ENCODE results near the gene ADAM8. TPM values are rescaled to one million over a fixed set of nuclear protein-coding genes. Genes with fewer than 3 reads are reported as not detected.

Gene ADAM8
- total and polyA plus RNA-seq, 4 donors = 4.4 to 79.2 (median 27.4) TPM

DNA sequence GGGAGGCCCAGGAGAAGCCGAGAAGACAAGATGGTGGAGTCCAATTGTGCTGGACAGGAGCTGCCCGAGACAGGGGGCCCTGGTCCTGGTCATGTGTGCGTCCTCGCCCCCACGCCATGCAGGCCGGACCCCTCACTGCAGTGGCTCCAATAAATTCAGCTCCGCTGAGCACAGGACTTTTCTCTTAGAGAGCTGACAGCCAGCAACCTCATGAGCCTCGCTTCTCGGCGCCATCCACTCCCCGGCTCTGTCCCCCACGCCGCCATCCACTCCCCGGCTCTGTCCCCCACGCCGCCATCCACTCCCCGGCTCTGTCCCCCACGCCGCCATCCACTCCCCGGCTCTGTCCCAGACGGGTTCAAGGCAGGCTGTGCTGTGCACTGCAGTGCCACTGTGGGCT is 49.4 kb downstream of the ADAM8 start:
- DNase-seq (no peak), ATAC-seq (ENCODE audit: insufficient read depth, low FRiP score) (no peak)
- no peak for TF ChIP-seq CTCF (IDR thresholded peaks at IDR 0.05; ENCODE audit: control extremely low read depth, extremely low read depth)
- peaks cover 0 to 5% (median 0%) of the 10 kb centered on the region in 4 donors for H3K9me3 ChIP-seq (ENCODE audit: control insufficient read depth in 4 of 4, insufficient read depth in 3 of 4, low read length in 3 of 4)
- WGBS, 2 donors = 88 to 90% methylated on average over 21 of the region's 21 CpGs
- H3K27me3 ChIP-seq (ENCODE audit: control insufficient read depth in 3 of 3, insufficient read depth in 3 of 3, low read length in 2 of 3) = peaks cover 20 to 39% (median 33%) of the 10 kb centered on the region in 3 donors
- peaks cover 0 to 5% (median 0%) of the 10 kb centered on the region in 5 donors for H3K4me1 ChIP-seq (ENCODE audit: control insufficient read depth in 5 of 5, insufficient read depth in 5 of 5, low read length in 5 of 5)
- no peak overlapping the region for H3K9ac ChIP-seq (ENCODE audit: insufficient read depth in 1 of 2, low read length in 2 of 2)
- H3K4me3 ChIP-seq = no peak overlapping the region
- no peaks in the 10 kb centered on the region for H3K36me3 ChIP-seq (ENCODE audit: control insufficient read depth in 4 of 4, insufficient read depth in 4 of 4, low read length in 4 of 4)
- H3K27ac ChIP-seq (ENCODE audit: low read depth in 1 of 2, low read length in 1 of 2) = no peak overlapping the region

GRCh38 chr10:133226251-133226808 is 50.3 kb downstream of the ADAM8 start:
- no peak for TF ChIP-seq CTCF (IDR thresholded peaks at IDR 0.05; ENCODE audit: control extremely low read depth, extremely low read depth)
- peaks cover 0 to 5% (median 0%) of the 10 kb centered on the region in 5 donors for H3K4me1 ChIP-seq (ENCODE audit: control insufficient read depth in 5 of 5, insufficient read depth in 5 of 5, low read length in 5 of 5)
- H3K27ac ChIP-seq (ENCODE audit: low read depth in 1 of 2, low read length in 1 of 2) = no peak overlapping the region
- ATAC-seq (ENCODE audit: insufficient read depth, low FRiP score) (no peak), DNase-seq (no peak)
- 45 to 55% methylated on average over 30 of the region's 30 CpGs for WGBS, 2 donors
- H3K36me3 ChIP-seq (ENCODE audit: control insufficient read depth in 4 of 4, insufficient read depth in 4 of 4, low read length in 4 of 4) = no peaks in the 10 kb centered on the region
- no peak overlapping the region for H3K4me3 ChIP-seq
- no peak overlapping the region for H3K9ac ChIP-seq (ENCODE audit: insufficient read depth in 1 of 2, low read length in 2 of 2)
- peaks cover 14 to 30% (median 24%) of the 10 kb centered on the region in 3 donors for H3K27me3 ChIP-seq (ENCODE audit: control insufficient read depth in 3 of 3, insufficient read depth in 3 of 3, low read length in 2 of 3)
- H3K9me3 ChIP-seq (ENCODE audit: control insufficient read depth in 4 of 4, insufficient read depth in 3 of 4, low read length in 3 of 4) = peaks cover 0 to 5% (median 0%) of the 10 kb centered on the region in 4 donors

DNA sequence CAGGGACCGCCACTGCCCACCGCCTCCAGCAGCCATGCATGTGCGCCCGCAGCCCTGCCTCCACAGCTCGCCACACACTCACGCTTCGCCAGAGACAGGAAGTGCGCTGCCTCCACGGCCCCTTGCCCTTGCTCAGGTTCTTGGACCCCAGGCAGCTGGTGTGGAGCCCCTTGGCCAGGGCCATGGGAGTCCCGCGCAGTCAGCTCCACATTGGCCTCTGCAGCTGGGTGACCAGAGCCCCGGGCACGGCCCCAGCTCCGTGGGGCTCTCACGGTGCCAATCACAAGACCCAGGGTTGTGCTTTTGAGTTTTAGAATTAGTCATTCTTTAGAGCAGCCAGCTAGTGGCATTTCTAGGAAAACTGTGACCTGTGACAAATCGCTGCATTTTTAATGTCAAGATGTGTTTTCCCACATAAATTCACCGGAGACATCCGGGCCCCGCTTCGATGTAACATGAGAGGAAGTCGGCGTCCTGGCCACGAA is 50.9 kb downstream of the ADAM8 start:
- Histone ChIP-seq H3K36me3 (ENCODE audit: control insufficient read depth in 4 of 4, insufficient read depth in 4 of 4, low read length in 4 of 4) (no peaks in the 10 kb centered on the region), H3K27ac (ENCODE audit: low read depth in 1 of 2, low read length in 1 of 2) (no peak overlapping the region), H3K9me3 (ENCODE audit: control insufficient read depth in 4 of 4, insufficient read depth in 3 of 4, low read length in 3 of 4) (peaks cover 0 to 5% (median 0%) of the 10 kb centered on the region in 4 donors), H3K9ac (ENCODE audit: insufficient read depth in 1 of 2, low read length in 2 of 2) (no peak overlapping the region), H3K4me1 (ENCODE audit: control insufficient read depth in 5 of 5, insufficient read depth in 5 of 5, low read length in 5 of 5) (peaks cover 0 to 5% (median 0%) of the 10 kb centered on the region in 5 donors), H3K27me3 (ENCODE audit: control insufficient read depth in 3 of 3, insufficient read depth in 3 of 3, low read length in 2 of 3) (peaks cover 18 to 30% (median 18%) of the 10 kb centered on the region in 3 donors), H3K4me3 (no peak overlapping the region)
- no peak for DNase-seq
- ATAC-seq (ENCODE audit: insufficient read depth, low FRiP score) = no peak
- 77 to 78% methylated on average over 23 of the region's 23 CpGs for WGBS, 2 donors
- no peak for TF ChIP-seq CTCF (IDR thresholded peaks at IDR 0.05; ENCODE audit: control extremely low read depth, extremely low read depth)
